HG02885 (cell line): Measurements from ENCODE around the gene PIK3C2B.

ENCODE experiments used
- ATAC-seq: cut with Tn5 transposase; IDR thresholded peaks from one replicate; pipeline ENCODE4 v1.9.1; 2021; ENCODE audit warnings: mild to moderate bottlenecking; ENCODE audit not compliant: unreplicated experiment, poor library complexity

The PIK3C2B gene

GRCh38 chr1:204462229-204462561 lies 32.4 kb downstream of the PIK3C2B start:
- no peak for ATAC-seq

DNA sequence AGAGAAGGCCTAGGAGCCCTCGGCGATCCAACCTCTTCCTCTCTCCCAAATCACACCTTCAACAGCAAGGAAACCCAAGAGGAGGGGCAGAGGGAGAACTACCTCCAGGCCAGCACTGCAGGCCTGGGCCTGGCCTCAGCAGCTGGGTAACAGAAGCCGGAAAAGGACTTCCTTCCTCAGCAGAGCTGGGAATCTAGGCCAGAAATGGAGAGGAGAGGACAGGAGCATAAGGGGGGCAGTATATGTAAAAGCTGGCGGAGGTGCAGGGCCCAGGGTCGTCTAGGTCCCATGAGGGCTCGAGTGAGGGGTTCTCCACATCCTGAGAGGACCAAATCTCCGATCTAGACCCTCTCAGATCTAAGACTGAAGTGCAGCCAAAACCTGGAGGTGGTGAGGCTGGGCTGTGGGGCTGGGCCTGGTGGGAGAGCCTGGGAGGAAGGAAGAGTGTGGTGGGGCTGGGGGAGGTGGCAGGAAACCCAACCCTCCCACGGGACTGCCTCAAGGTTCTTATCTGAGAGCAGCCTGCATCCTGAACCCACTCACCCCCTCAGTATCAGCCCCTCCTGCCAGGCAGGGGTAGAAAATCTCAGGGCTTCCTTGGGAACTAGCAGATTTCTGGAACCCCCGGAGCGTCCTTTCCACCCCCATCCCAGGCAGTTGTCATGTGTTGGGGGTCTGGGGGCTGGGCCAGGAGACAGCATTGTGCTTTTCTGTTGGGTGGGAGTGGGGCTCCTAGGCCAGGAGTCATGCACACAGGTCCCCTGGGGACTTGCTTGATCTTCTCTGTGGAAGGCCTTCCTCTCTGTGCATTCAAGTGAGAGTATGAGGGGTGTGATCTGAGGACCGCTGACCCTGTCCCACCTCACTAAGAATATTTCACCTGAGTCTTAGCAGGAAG lies 33.0 kb downstream of the PIK3C2B start:
- peak; percentile 42 for ATAC-seq

- ATAC-seq: no peak
Observed at GRCh38 chr1:204460346-204460745, 34.3 kb downstream of the PIK3C2B start.

DNA sequence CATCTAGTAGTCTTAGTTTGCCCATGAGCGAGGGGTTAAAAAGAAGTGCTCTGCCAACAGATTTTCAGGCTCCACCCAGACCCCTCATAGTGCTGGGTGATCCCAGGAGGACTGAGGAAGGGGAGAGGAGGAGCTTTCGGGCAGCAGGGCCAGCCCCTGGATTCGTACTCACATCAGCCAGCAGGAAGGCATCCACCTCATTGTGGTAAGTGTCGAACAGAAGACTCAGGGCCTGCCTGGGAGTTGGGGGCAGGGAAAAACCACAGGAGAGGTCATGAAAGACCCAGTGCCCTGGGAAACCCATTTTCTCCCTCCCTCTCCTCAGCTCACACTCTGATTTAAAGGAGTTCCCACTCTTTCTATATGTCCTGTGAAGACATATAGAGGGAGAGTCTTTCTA lies 34.9 kb downstream of the PIK3C2B start:
- ATAC-seq: no peak

DNA sequence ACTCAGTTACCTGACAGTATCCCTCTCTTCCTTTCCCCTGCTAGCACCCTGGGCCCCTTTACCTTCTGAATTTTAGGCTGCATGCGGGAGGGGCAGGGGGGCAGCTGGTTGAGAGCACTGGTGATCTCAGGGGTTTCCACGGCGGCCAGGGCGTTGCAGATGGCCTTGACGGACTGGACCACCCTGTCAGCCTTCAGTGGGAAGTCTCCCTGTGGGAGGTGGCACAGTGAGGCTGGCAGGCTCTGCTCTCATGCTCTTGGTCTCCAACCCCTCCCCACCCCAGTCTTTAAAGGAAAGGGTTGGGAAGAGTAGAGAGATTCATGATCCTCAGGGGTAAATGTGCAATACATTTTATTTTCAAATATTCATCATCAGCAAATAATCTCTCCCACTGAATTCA lies 36.9 kb downstream of the PIK3C2B start:
- no peak for ATAC-seq

- ATAC-seq: no peak
Observed at GRCh38 chr1:204456826-204457442, 37.7 kb downstream of the PIK3C2B start.

GRCh38 chr1:204455831-204456145 lies 38.8 kb downstream of the PIK3C2B start:
- ATAC-seq: no peak

DNA sequence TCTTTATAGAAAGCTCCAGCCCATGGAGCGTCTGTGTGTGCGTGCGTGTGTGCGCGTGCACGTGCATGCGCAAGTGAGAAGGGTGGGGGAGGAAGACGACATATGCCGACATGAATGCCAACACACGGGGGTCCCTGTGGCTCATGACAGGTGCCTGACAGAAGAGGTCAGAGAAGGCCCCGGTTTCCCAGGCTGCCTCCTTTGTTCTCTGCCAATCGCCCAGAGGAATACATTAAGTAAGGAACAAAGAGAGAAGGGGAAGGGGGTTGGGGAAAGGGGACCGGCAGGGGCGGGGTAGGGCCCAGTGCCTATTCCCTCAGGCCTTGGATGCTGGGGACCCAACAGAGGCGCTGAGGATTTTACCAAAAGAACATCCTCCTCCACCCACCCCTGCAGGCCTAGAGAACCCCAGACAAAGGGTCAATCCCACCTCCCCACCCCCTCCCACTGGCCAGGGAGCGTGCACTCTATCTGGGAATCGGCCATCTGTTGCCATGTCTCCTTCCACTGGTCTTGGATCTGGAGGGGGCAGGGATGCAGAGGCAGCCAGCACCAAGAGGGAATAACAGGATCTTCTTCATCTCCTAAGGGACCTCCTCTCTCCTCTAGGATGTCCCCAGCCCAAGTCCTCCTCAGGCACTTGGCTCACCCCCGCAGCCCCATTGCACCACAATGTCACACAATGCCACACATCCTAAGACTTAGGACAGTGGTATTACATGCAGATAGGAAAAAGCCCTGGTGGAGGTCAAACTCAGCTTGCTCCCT lies 39.4 kb downstream of the PIK3C2B start:
- no peak for ATAC-seq

GRCh38 chr1:204454476-204454875 lies 40.1 kb downstream of the PIK3C2B start:
- ATAC-seq: no peak

- peak; percentile 77 for ATAC-seq
Observed at GRCh38 chr1:204453141-204453772, 41.3 kb downstream of the PIK3C2B start.

DNA sequence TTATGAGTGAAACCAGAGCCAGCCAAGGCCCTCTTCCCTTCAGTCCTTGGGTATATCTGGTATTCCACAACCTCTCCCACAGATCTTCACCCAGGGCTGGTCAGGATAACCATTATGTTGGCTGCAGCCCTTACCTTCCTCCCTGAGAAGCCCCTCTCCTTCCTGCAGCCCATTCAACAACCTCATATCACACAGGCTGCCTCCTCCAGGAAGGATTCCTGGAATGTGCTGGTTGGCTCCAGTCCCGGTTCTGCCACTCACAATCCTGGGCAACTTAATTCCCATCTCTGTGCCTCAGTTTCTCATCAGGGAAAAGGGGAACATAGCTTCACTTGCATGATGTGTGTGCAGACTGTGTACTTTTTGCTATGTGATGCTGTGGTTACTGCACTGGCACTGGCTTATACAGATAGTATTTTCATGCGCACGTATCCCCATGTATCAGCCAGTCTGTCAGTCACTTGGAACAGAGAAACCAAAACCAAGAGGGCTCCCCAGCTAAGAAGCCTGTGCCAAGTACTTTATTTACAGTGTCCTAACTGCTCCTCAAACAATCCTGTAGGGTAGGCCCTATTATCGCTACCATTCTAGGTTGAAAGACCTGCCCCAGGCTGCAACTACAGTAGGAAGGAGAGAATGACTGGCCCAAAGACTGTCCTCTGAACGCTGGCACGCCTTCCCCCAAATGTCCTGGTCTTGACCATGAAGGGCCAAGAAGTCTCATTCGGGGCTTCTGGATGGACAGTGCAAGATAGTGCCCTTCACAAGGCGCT lies 43.1 kb downstream of the PIK3C2B start:
- ATAC-seq: no peak

DNA sequence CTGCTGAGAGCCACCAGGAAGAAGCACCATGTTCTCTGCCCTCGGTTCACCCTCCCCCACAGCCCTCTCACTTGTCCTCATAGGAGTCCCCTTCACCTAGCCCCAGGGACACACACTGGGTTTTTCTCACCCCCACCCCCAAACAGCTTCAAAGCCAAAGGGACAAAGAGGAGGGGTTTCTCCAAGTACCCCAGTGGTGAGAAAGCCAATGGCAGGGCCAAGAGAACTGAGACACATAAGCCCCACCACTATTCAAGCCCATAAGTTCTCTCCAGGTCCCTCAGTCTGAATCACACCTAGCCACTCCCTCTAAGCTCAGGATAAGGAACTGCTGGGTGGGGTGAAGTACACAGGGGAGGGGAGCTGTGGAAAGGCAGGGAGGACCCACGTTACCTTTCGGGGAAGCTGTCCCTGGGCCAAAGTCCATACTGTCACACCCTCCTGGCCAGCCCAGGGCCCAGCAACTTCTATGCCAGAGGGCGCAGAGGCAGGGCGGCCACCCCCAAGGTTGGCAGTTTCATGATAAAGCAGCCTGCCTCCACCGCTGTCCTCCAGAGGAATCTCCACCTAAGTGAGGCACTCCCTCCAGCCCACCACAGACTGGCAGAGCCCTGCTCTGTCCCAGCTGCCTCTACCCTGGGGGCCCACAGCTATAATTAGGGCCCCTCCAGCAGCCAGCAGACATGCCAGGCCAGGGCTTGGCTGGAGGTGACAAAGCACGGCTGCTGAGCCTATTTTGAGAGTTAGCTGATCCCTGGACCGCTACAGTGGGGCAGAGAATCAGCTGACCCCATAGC lies 43.9 kb downstream of the PIK3C2B start:
- ATAC-seq: no peak

GRCh38 chr1:204449678-204450280 lies 44.8 kb downstream of the PIK3C2B start:
- no peak for ATAC-seq

GRCh38 chr1:204448991-204449677 lies 45.5 kb downstream of the PIK3C2B start:
- ATAC-seq: no peak

DNA sequence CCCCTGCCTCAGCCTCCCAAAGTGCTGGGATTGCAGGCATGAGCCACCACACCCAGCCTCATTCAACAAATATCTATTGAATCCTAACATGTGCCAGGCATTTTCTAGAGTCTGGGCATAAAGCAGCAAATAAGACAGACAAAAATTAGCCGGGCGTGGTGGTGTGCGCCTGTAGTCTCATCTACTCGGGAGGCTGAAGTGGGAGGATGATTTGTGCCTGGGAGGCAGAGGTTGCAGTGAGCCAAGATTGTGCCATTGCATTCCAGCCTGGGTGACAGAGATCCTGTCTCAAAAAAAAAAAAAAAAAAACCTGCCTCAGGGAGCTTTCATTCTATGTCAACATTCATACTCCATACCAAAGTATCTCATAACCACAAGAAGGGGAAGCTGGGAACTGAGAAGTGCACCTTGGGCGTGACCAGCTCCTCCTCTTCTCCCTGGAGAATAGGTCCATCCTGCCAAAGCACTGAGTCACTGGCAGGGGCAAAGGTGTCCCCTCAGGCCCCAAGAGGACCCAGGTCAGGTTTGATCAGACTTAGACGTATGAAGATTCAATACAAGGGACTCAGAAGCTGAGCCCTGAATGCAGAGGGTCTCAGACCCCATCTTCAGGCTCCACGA lies 46.2 kb downstream of the PIK3C2B start:
- ATAC-seq: no peak

DNA sequence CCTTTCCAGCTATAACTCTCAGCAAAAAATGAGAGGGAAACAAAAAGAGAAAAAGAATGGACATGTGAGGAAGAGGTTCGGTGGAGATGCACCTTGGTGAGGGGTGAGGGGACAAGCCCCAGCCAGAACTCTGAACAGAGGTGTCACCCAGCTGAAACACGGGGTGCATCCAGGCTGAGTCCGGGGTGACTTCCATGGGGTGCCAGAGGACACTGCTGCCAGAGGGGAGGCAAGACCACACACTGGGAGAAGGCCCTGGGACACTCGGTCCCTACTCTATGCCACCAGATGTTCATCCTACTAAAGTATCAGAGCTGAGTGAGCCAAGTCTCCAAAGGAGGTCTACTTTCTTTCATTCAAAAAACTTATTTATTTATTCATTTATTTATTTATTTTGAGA lies 46.9 kb downstream of the PIK3C2B start:
- no peak for ATAC-seq

DNA sequence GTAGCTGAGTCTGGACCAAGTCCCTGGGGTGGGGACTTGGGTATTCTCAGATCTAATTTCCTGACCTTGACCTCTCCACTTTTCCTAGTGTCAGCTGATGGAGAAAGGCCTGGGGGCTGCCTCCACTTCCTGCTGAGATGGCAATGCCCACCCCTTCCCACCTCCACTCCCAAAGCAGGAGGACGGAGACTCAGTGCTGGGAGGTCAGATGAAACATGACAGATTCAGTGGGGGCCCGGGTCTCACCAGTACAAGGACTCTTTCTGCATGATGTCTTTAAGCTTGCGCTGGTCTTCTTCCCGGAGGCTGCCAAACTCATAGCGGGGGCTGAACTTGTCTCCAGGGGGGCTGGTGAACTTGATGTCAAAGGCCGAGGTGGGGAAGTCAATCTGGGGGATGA lies 47.4 kb downstream of the PIK3C2B start:
- no peak for ATAC-seq
